GM18858 (cell line): ENCODE measurements around the gene CDC42SE1.
"Not testable (repeated sequence)": the region's sequence is repeated elsewhere in the genome, so short reads cannot be mapped to it uniquely, and the experiment has no call there.

Experiments used
- ATAC-seq: cut with Tn5 transposase; IDR thresholded peaks from one replicate; pipeline ENCODE4 v1.9.1; 2021; ENCODE audit not compliant: unreplicated experiment

Gene CDC42SE1, protein sequence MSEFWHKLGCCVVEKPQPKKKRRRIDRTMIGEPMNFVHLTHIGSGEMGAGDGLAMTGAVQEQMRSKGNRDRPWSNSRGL

DNA sequence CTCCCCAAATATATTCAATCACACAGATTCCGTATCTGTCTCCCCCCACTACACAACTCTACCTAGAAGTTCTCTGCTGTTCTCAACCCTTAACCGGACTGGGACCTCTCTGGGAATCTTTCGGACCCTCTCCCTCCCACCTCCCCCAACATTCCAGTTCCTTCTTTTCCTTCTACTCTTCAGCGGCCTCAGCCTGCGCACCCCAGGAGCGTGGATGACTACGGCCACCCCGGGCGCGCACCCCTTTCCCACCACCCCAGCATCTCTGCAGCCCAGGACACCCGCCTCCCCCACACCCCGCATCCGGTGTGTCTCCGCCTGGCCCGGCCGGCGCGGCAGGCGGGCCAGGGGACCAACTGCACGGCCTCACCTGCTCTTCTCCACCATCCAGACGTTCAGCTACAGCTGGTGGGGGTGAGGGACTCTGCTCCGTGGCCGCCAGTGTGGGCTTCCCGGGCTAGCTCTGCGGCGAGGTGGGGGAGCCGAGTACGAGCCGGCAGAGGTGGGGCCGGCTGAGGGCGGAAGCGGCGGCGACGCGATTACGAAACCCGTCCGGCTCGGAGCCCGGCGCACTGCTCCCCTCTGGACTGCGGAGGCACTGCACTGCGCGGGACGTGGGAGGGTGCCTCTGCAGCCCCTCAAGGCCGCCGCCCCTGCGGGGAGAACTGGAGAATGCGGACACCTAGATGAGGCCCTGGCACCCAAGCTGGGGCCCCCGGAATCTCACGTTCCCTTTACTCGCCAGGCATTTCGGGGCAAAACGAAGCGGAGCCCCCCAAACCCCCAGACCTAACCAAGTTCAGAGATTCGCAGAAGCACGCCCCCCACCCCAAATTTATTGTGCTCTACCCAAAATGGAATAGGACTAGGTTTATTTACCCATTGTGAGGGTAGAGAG, at the start of gene CDC42SE1:
Gene CDC42SE1, minus strand, starts transcription at position 514 of the 898 bp plus-strand sequence. CDS start 3,892 bp downstream, outside the sequence.
- peak; percentile 68 for ATAC-seq

DNA sequence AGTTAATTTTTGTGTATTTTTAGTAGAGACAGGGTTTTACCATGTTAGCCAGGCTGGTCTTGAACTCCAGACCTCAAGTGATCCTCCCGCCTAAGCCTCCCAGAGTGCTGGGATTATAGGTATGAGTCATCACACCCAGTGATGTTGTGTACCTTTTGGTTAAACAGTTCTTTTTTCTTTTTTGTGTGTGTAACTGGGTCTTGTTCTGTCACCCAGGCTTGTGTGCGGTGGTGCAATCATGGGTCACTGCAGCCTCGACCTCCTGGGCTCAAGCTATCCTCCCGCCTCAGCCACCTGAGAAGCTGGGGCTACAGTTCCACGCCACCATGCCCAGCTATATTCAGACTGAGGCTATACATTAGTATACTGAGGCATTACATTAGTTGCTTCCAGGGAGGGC, 48.9 kb upstream of the CDC42SE1 start:
- no peak for ATAC-seq

DNA sequence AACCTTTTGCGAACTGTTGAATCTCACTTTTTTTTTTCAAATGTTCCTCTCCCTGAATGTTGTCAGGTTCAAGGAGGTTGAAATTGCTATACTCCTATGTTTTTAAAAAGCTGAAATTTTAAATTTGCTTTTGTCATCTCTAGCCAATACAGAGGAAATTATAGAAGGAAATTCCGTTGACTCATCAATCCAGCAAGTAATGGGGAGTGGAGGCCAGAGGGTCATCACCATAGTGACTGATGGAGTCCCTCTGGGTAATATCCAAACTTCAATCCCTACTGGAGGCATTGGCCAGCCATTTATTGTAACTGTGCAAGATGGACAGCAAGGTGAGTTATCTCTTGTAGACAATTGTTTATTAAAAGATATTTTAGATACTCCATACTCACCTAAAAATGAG, 47.5 kb upstream of the CDC42SE1 start:
- ATAC-seq: no peak

DNA sequence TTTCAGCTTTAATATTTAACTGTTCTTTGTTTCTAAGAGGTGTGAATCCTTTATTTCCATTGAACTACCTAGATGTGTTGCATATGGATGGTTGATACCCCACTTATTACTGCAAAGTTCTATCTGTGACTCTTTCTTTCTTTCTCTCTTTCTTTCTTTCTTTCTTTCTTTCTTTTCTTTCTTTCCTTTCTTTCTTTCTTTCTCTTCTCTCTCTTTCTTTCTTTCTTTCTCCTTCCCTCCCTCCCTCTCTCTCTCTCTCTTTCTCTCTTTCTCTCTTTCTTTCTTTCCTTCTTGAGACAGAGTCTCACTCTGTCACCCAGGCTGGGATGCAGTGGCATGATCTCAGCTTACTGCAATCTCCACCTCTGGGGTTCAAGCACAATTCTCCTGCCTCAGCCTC, 45.2 kb upstream of the CDC42SE1 start:
- no peak for ATAC-seq

DNA sequence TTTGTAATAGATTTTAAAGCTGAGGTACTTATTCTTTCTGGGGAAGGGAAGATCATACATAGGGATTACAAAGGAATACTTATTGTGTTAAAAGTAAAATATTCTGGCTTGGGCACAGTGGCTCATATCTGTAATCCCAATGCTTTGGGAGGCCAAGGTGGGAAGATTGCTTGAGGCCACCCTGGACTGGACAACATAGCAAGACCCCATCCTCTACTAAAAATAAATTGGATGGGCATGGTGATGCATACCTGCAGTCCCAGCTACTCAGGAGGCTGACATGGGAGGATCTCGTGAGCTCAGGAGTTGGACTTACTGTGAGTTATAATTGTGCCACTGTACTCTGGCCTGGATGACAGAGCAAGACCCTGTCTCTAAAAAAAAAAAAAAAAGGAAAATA, 38.7 kb upstream of the CDC42SE1 start:
- ATAC-seq: no peak

DNA sequence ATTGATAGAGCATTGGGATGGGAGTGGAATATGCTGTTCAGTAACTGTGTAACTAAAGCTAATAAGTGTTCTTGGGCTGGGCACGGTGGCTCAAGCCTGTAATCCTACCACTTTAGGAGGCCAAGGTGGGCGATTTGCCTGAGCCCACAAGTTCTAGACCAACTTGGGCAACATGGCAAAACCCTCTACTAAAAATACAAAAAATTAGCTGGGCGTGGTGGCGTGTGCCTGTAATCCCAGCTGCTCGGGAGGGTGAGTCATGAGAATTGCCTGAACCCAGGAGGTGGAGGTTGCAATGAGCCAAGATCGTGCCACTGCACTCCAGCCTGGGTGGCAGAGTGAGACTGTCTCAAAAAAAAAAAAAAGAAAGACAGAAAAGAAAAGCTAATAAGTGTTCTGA, 38.0 kb upstream of the CDC42SE1 start:
- ATAC-seq: not testable (repeated sequence)

DNA sequence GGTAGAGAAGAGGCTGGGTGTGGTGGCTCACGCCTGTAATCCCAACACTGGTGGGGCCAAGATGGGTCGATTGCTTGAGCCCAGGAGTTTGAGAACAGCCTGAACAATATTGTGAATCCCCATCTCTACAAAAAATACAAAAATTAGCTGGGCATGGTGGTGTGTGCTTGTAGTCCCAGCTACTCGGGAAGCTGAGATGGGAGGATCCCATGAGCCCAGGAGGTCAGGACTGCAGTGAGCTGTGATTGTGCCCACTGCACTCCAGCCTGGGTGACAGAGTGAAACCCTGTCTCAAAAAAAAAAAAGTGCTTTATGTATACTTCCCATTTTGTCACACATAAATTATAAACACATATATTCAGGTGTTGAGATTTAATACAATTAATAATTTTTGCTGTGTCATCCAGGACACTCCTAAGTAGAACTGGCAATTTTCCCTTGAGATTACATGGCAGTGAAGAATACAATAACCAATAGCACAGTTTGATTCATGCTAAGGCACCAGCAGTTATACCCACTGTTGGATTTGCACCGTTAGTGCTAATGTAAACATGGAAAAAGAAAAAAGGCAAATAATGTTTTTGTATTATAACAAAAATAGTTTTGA, 26.6 kb upstream of the CDC42SE1 start:
- no peak for ATAC-seq

DNA sequence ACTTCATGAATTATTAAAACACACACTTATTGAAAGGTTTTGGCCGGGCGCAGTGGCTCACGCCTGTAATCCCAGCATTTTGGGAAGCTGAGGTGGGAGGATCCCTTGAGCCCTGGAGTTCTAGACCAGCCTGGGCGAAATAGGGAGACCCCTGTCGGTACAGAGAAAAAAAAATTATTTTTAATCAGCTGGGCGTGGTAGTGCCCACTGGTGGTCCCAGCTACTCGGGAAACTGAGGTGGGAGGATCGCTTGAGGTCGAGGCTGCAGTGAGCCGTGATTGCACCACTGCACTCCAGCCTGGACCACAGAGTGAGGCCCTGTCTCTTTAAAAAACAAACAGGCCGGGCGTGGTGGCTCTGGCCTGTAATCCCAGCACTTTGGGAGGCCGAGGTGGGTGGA, 12.8 kb upstream of the CDC42SE1 start:
- ATAC-seq: no peak

DNA sequence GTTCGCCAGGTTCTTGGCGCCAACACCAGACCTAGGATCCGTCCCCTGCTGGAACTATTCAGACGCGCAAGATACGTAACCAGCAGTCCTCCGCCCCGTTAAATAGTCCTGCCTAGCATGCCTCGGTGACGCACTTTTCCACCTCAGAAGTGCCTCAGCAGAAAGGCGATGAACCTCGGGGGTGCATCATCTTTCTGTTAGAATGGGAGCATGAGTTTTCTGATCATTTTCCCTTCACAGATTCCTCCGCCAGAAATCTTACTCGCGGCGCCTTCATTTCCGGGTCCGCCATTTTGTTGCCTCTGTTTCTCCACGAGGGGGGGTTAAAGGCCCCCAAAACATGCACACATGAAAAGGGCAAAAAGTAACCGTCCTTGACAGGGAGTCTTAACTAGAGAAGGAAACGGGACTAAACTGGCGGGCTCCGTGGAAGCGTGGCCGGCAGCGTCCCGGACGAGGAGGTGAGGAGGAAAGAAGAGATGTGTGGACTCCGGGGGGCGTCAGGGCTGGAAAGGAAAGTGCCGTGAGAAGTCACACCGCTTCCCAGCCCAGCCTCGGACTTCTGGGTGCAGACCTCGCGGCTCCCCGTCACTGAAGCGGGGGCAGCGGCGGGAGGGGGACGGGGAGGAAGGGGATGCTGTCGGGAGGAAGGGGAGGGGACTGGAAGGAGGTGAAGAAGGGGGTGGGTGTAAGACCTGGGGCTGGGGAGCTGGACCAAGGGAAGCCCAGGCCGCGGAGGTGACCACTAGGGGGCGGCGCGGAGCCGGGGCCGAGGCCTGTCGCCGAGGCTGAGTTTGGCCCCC, 11.3 kb upstream of the CDC42SE1 start, which contains the start of gene GABPB2:
Gene GABPB2, plus strand, starts transcription at position 288 of the 803 bp plus-strand sequence. CDS start 17,429 bp downstream, outside the sequence.
- no peak for ATAC-seq

DNA sequence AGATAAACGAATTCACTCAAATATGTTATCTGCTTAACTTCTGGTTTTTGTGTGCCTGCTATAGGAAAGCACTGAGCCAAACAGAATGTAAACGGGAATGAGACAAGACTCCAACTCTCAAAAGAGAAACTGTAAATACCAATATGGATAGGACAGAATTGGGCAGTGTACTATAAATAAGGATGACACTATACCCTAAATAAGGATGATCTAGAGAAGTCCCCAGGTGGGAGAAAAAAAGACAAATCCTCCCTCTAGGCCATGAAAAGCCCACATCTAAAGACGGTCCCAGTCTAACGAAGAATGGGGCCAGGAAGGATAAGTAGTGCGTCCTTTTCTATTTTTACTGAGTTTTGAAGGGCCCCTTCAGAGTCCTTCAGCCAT, 9.7 kb upstream of the CDC42SE1 start:
- ATAC-seq: no peak

DNA sequence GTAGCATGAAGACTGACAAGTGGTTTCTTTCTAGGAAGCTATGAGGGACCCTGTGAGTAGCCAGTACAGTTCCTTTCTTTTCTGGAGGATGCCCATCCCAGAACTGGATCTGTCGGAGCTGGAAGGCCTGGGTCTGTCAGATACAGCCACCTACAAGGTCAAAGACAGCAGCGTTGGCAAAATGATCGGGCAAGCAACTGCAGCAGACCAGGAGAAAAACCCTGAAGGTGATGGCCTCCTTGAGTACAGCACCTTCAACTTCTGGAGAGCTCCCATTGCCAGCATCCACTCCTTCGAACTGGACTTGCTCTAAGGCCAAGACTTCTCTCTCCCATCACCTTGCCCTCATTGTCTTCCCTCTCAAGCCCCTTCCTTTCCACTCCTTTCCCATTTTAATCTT, 7.8 kb upstream of the CDC42SE1 start:
- no peak for ATAC-seq

DNA sequence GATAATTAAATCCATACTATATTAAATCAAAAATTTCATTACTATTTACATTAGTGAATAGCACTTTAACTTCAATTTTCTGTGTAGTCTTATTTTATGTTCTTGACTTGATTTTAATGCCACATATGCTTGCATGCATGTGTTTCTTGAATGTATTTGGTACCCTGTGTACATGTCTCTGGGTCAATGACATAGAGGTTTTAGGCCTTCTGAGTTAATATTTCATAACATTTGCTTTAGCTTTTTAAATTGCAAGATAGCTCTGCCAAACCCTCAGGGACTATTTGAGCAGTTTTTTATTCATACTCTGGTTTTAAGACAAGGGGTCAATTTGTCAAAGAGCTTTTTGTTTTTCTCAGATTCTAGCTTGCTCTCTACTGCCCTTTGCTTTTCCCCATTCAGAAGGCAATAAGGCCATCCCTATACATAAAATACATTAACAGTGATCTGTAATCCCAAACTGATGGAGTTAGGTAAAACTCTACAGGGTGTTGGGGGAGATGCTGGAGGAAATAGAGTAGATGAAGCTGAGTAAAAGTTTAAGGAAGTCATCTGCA, 5.7 kb upstream of the CDC42SE1 start:
- ATAC-seq: no peak

DNA sequence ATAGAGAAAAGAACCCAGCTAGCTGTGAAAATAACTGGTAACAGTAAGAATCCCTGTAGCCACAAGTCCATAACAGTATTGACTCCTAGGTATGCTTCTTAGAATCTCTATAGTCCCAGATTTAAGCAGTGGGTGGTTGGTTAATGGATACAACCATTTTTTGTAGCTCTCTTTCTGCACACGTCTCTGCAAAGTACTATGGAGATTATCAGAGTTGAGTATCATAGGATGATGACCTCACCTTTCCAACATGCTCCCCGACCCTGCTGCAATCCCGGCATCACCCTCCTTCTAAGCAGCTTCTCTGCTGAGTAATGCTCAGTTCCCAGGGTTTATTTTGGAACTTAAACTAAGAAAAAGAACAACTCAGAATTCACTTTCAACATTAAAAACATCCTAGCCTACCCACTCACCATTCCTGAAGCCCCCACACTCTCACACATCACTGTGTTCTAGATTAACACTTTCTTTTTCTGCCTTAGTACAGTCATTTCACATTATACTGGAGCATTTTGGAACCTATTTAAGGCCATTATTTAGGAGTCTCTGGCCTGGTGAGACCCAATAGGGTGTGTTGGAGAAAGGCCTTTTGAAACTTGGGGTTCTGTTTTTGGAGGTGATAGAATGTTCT, 3.4 kb upstream of the CDC42SE1 start:
- ATAC-seq: no peak

DNA sequence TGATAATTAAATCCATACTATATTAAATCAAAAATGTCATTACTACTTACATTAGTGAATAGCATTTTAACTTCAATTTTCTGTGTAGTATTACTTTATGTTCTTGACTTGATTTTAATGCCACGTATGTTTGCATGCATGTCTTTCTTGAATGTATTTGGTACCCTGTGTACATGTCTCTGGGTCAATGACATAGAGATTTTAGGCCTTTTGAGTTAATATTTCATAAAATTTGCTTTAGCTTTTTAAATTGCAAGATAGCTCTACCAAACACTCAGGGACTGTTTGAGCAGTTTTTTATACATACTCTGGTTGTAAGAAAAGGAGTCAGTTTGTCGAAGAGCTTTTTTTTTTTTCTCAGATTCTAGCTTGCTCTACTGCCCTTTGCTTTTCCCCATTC, 2.3 kb upstream of the CDC42SE1 start:
- no peak for ATAC-seq

DNA sequence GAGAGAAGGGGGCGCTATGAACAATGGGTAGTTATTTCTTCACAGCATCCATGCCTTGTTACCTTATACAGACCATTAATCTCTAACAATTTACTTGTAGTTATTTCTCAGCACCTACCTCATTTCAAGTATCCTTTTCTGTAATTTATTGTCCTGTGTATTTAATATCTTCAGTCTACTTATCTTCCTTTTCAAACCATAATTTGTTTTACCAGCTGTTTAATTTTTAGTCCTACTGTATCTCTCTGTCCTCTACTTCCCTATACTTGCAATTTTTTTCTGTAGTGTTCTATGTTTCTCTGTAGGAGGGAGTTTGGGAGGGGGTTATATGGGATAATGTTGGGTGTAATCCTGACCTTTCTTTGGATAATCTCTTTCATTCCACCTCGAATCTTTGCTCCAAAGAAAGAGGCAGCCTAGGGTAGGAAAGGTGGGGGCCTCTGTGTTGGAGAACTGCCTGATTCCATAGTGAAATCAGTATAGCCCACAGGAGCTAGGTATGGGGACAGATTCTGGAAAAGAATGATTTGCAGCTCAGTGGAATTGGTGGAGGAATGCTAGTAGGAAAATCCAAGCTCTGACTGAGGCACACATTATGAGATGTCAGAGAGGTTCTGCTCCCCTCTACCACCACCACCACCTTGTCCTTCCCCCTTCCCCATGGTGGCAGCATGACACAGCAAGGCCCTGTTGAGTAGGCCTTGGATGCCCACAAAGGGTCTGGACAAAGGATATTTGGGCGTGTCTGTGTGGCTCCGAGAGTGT, 1.4 kb upstream of the CDC42SE1 start:
- ATAC-seq: no peak

DNA sequence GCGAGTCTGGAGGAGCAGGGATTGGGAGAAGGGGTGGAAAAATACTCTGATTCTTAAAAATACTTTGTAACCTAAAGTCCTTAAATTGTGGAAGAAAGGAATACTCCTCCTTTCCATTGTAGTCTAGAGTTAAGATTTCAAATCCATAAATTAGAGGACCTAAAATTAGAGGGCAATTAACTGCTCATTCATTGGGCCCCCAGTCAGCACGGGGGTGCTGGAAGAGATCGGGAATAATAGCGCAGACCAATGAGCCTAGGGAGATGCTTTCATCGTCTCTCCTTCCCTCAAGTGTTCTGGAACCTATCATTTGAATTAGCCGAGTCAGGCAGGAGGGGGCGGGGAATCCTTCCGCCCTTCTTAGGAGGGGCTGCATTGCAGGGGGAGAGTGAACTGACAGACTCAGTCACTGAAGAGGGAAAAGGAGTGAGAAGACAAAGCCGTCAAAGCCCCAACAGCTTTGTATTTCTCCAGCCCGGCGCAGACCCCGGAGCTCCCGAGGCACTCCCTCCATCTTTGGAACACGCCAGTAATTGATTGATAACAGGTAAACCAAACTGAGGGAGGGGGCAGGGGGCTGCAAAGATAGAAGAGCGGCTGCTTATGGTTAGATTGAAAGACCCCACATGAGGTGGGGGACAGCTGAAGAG, 710 bp upstream of the CDC42SE1 start, which contains the start of gene MLLT11:
Gene MLLT11, plus strand, starts transcription at position 391 of the 650 bp plus-strand sequence. CDS start 6,828 bp downstream, outside the sequence.
- no peak for ATAC-seq

DNA sequence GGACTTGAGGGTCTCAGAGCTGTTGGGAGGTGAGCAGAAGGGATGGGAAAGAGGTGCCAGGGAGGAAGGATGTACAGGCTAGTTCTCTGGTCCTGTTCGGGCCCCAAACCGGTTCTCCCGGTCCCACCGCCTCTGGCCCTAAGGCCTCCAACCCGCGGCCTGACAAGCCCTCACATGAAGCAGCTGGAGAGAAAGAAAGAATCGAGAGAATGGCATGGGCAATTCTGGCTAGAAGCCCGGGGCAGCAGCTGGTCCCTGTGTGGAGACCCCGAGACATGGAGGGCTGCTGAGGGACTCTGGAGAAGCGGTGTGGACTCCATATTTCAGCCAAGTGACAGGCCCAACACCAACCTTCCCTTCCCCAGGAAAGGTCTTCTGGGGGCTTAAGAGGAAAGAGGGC, 730 bp downstream of the CDC42SE1 start:
- ATAC-seq: no peak

DNA sequence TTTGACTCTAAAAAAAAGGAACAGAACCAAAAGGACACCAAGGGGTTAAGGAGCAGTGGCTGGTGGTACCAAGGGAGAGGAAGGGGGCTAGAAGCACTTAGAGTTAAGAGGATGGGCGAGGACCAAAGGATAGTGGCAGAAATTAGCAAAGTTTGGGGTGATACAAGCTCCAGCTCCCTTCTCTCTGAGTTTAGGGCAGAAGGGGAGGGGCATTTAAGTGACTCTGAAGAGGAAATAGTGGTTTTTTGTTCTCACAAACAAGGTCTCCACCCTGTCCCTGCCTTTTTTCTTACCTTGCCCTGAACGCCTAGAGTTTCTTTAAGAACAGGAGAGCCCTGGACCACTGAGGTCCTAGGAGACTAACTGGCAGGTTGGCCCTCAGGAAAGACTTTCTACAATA, 3.3 kb downstream of the CDC42SE1 start:
- ATAC-seq: no peak

DNA sequence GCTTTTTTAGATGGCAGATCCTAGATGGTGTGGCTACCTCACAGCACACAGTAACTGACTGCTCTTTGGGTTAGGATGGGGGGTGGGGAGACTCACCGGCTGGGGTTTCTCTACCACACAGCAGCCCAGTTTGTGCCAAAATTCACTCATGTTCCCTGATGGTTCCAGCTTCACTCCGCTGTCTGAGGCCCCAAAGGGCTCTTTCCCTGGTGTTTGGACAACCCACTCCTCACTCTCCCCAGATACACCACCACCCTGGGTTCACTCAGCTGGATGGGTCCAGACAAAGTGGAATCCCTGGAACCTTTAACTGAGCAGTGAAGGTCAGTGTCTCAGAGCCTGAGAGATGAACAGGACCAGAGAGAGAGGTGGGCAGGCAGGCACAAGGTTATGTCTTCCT, 3.8 kb downstream of the CDC42SE1 start:
- ATAC-seq: no peak
